D721Med (cell line): Measurements from ENCODE around the gene CCL13.

ENCODE experiments used
- DNase-seq: peaks from one replicate; pipeline ENCODE4 v3.0.0; 2011; ENCODE audit warnings: low spot score; ENCODE audit not compliant: insufficient read length
- FAIRE-seq: peaks from 2 replicates; lab custom pipeline; 2011; peaks lifted over from hg19 to GRCh38; lab: Jason Lieb, UNC
- CTCF ChIP-seq: IDR thresholded peaks from 2 replicates; pipeline ENCODE4 v1.5.1; 2012; ENCODE audit warnings: mild to moderate bottlenecking, control low read depth; ENCODE audit not compliant: insufficient read depth; ENCODE audit errors: missing control alignments

The CCL13 gene

GRCh38 chr17:34347063-34347462 is 9.2 kb upstream of the CCL13 start:
- FAIRE-seq (no peak), DNase-seq (no peak)
- no peak for TF ChIP-seq CTCF

- TF ChIP-seq CTCF: no peak
- FAIRE-seq (no peak), DNase-seq (no peak)
These were observed 6.5 kb upstream of the CCL13 start for GRCh38 chr17:34349751-34350150.

GRCh38 chr17:34351096-34351495 is 5.2 kb upstream of the CCL13 start:
- FAIRE-seq: no peak
- DNase-seq: no peak
- no peak for TF ChIP-seq CTCF

GRCh38 chr17:34352191-34352590 is 4.1 kb upstream of the CCL13 start:
- no peak for TF ChIP-seq CTCF
- DNase-seq (no peak), FAIRE-seq (no peak)

- DNase-seq: no peak
- TF ChIP-seq CTCF: no peak
- FAIRE-seq: no peak
These were observed 1.6 kb upstream of the CCL13 start for GRCh38 chr17:34354637-34355036.

- DNase-seq: no peak
- no peak for FAIRE-seq
These were observed 1.1 kb downstream of the CCL13 start for GRCh38 chr17:34357398-34357797.

GRCh38 chr17:34358631-34359030 is 2.4 kb downstream of the CCL13 start:
- FAIRE-seq (no peak), DNase-seq (no peak)
- TF ChIP-seq CTCF: no peak

More at GRCh38 chr17:34357398-34357797, 1.1 kb downstream of the CCL13 start:
- TF ChIP-seq CTCF: no peak
